ENCODE data around the gene ZNF777.

Gene ZNF777

GRCh38 chr7:149466364-149466763 lies 5.5 kb upstream of the ZNF777 start:
- Histone ChIP-seq H3K27ac (ENCODE audit: low read length, poor library complexity, severe bottlenecking) (no peak overlapping the region), H2AK5ac (ENCODE audit: low read length, severe bottlenecking) (no peak overlapping the region), H2AFZ (ENCODE audit: low read depth, low read length) (no peak overlapping the region), H3K23ac (ENCODE audit: low read length in 2 of 2) (no peak overlapping the region), H2BK5ac (ENCODE audit: low read depth, low read length, poor library complexity, severe bottlenecking) (no peak overlapping the region), H3K27me3 (ENCODE audit: control insufficient read depth in 1 of 2, insufficient read depth in 1 of 2, low read length in 2 of 2) (no peaks in the 10 kb centered on the region), H2BK120ac (ENCODE audit: low read depth, low read length) (no peak overlapping the region), H3K14ac (ENCODE audit: low read length in 2 of 2) (no peak overlapping the region), H3K9ac (ENCODE audit: low read length) (no peak overlapping the region), H3K18ac (ENCODE audit: low read depth in 1 of 2, low read length in 2 of 2) (no peak overlapping the region), H3K79me1 (replicated peaks; ENCODE audit: low read length, poor library complexity, severe bottlenecking) (no peaks in the 10 kb centered on the region), H3K4me2 (ENCODE audit: low read length, poor library complexity, severe bottlenecking) (no peak overlapping the region), H3K4ac (ENCODE audit: low read depth in 1 of 2, low read length in 2 of 2) (no peak overlapping the region), H3K9me3 (ENCODE audit: control insufficient read depth, low read length) (peaks cover 14% of the 10 kb centered on the region), H2BK12ac (ENCODE audit: low read length in 2 of 2) (no peak overlapping the region), H3K4me1 (ENCODE audit: control insufficient read depth, insufficient read depth, low read depth, low read length) (no peaks in the 10 kb centered on the region), H3K4me3 (ENCODE audit: insufficient read depth in 1 of 2, low read depth in 1 of 2, low read length in 2 of 2) (no peak overlapping the region), H3K36me3 (ENCODE audit: control insufficient read depth in 1 of 2, insufficient read depth in 2 of 2, low read depth in 1 of 2, low read length in 2 of 2) (peaks cover 7 to 12% of the 10 kb centered on the region in 2 experiments), H2BK15ac (ENCODE audit: low read depth, poor library complexity, severe bottlenecking) (no peak overlapping the region), H4K91ac (ENCODE audit: low read length) (no peak overlapping the region), H4K8ac (ENCODE audit: low read length) (no peak overlapping the region)
- DNase-seq: no peak

- Histone ChIP-seq H2BK120ac (ENCODE audit: low read depth, low read length) (no peak overlapping the region), H2AFZ (ENCODE audit: low read depth, low read length) (no peak overlapping the region), H3K14ac (ENCODE audit: low read length in 2 of 2) (no peak overlapping the region), H2BK15ac (ENCODE audit: low read depth, poor library complexity, severe bottlenecking) (no peak overlapping the region), H3K79me1 (replicated peaks; ENCODE audit: low read length, poor library complexity, severe bottlenecking) (peaks cover 4% of the 10 kb centered on the region), H3K27me3 (ENCODE audit: control insufficient read depth in 1 of 2, insufficient read depth in 1 of 2, low read length in 2 of 2) (no peaks in the 10 kb centered on the region), H2AK5ac (ENCODE audit: low read length, severe bottlenecking) (no peak overlapping the region), H3K18ac (ENCODE audit: low read depth in 1 of 2, low read length in 2 of 2) (no peak overlapping the region), H3K27ac (ENCODE audit: low read length, poor library complexity, severe bottlenecking) (no peak overlapping the region), H3K9me3 (ENCODE audit: control insufficient read depth, low read length) (peaks cover 14% of the 10 kb centered on the region), H3K4me3 (ENCODE audit: insufficient read depth in 1 of 2, low read depth in 1 of 2, low read length in 2 of 2) (no peak overlapping the region), H3K36me3 (ENCODE audit: control insufficient read depth in 1 of 2, insufficient read depth in 2 of 2, low read depth in 1 of 2, low read length in 2 of 2) (no peaks in the 10 kb centered on the region), H3K4ac (ENCODE audit: low read depth in 1 of 2, low read length in 2 of 2) (no peak overlapping the region), H4K91ac (ENCODE audit: low read length) (no peak overlapping the region), H3K4me2 (ENCODE audit: low read length, poor library complexity, severe bottlenecking) (no peak overlapping the region), H3K23ac (ENCODE audit: low read length in 2 of 2) (no peak overlapping the region), H2BK5ac (ENCODE audit: low read depth, low read length, poor library complexity, severe bottlenecking) (no peak overlapping the region), H2BK12ac (ENCODE audit: low read length in 2 of 2) (no peak overlapping the region), H3K9ac (ENCODE audit: low read length) (no peak overlapping the region), H4K8ac (ENCODE audit: low read length) (no peak overlapping the region), H3K4me1 (ENCODE audit: control insufficient read depth, insufficient read depth, low read depth, low read length) (peaks cover 6% of the 10 kb centered on the region)
- DNase-seq: no peak
- WGBS: no CpG with 5 or more reads among the region's 1 CpG
Measured at GRCh38 chr7:149463500-149464161, 2.8 kb upstream of the ZNF777 start.

- H4K91ac ChIP-seq (ENCODE audit: low read length): no peak overlapping the region
- H3K9me3 ChIP-seq (ENCODE audit: control insufficient read depth, low read length): peaks cover 9% of the 10 kb centered on the region
- H3K4me1 ChIP-seq (ENCODE audit: control insufficient read depth, insufficient read depth, low read depth, low read length): peaks cover 6% of the 10 kb centered on the region
- H2AFZ ChIP-seq (ENCODE audit: low read depth, low read length): peak overlapping the region; percentile 29
- H3K27me3 ChIP-seq (ENCODE audit: control insufficient read depth in 1 of 2, insufficient read depth in 1 of 2, low read length in 2 of 2): no peaks in the 10 kb centered on the region
- H3K4me3 ChIP-seq (ENCODE audit: insufficient read depth in 1 of 2, low read depth in 1 of 2, low read length in 2 of 2): no peak overlapping the region
- H3K27ac ChIP-seq (ENCODE audit: low read length, poor library complexity, severe bottlenecking): no peak overlapping the region
- WGBS: 98% methylated on average over 7 of the region's 9 CpGs
- H3K18ac ChIP-seq (ENCODE audit: low read depth in 1 of 2, low read length in 2 of 2): no peak overlapping the region
- no peak overlapping the region for H3K14ac ChIP-seq (ENCODE audit: low read length in 2 of 2)
- no peak overlapping the region for H3K4ac ChIP-seq (ENCODE audit: low read depth in 1 of 2, low read length in 2 of 2)
- no peak overlapping the region for H2AK5ac ChIP-seq (ENCODE audit: low read length, severe bottlenecking)
- H4K8ac ChIP-seq (ENCODE audit: low read length): no peak overlapping the region
- H2BK15ac ChIP-seq (ENCODE audit: low read depth, poor library complexity, severe bottlenecking): no peak overlapping the region
- H3K9ac ChIP-seq (ENCODE audit: low read length): no peak overlapping the region
- DNase-seq: no peak
- H2BK12ac ChIP-seq (ENCODE audit: low read length in 2 of 2): no peak overlapping the region
- H2BK5ac ChIP-seq (ENCODE audit: low read depth, low read length, poor library complexity, severe bottlenecking): no peak overlapping the region
- H2BK120ac ChIP-seq (ENCODE audit: low read depth, low read length): no peak overlapping the region
- peaks cover 9% of the 10 kb centered on the region for H3K79me1 ChIP-seq (replicated peaks; ENCODE audit: low read length, poor library complexity, severe bottlenecking)
- peaks cover 0 to under 1% of the 10 kb centered on the region in 2 experiments for H3K36me3 ChIP-seq (ENCODE audit: control insufficient read depth in 1 of 2, insufficient read depth in 2 of 2, low read depth in 1 of 2, low read length in 2 of 2)
- H3K23ac ChIP-seq (ENCODE audit: low read length in 2 of 2): no peak overlapping the region
- H3K4me2 ChIP-seq (ENCODE audit: low read length, poor library complexity, severe bottlenecking): no peak overlapping the region
Measured at GRCh38 chr7:149462101-149462520, 1.2 kb upstream of the ZNF777 start.

- Histone ChIP-seq H3K4ac (ENCODE audit: low read depth in 1 of 2, low read length in 2 of 2) (peak overlapping the region in 1 of 2 experiments; percentile 42), H2BK15ac (ENCODE audit: low read depth, poor library complexity, severe bottlenecking) (no peak overlapping the region), H3K4me3 (ENCODE audit: insufficient read depth in 1 of 2, low read depth in 1 of 2, low read length in 2 of 2) (peak overlapping the region; percentile 86 to 91), H3K14ac (ENCODE audit: low read length in 2 of 2) (peak overlapping the region in 1 of 2 experiments; percentile 36), H3K36me3 (ENCODE audit: control insufficient read depth in 1 of 2, insufficient read depth in 2 of 2, low read depth in 1 of 2, low read length in 2 of 2) (peaks cover 20 to 21% of the 10 kb centered on the region in 2 experiments), H2BK120ac (ENCODE audit: low read depth, low read length) (no peak overlapping the region), H3K4me2 (ENCODE audit: low read length, poor library complexity, severe bottlenecking) (peak overlapping the region; percentile 92), H3K79me1 (replicated peaks; ENCODE audit: low read length, poor library complexity, severe bottlenecking) (peaks cover 31% of the 10 kb centered on the region), H3K23ac (ENCODE audit: low read length in 2 of 2) (peak overlapping the region in 1 of 2 experiments; percentile 93), H3K27ac (ENCODE audit: low read length, poor library complexity, severe bottlenecking) (no peak overlapping the region), H4K91ac (ENCODE audit: low read length) (peak overlapping the region; percentile 59), H2AK5ac (ENCODE audit: low read length, severe bottlenecking) (no peak overlapping the region), H3K4me1 (ENCODE audit: control insufficient read depth, insufficient read depth, low read depth, low read length) (peaks cover 9% of the 10 kb centered on the region), H3K9me3 (ENCODE audit: control insufficient read depth, low read length) (no peaks in the 10 kb centered on the region), H2BK5ac (ENCODE audit: low read depth, low read length, poor library complexity, severe bottlenecking) (no peak overlapping the region), H2AFZ (ENCODE audit: low read depth, low read length) (peak overlapping the region; percentile 72), H4K8ac (ENCODE audit: low read length) (peak overlapping the region; percentile 55), H2BK12ac (ENCODE audit: low read length in 2 of 2) (peak overlapping the region in 1 of 2 experiments; percentile 18), H3K9ac (ENCODE audit: low read length) (peak overlapping the region; percentile 92), H3K18ac (ENCODE audit: low read depth in 1 of 2, low read length in 2 of 2) (peak overlapping the region in 1 of 2 experiments; percentile 56), H3K27me3 (ENCODE audit: control insufficient read depth in 1 of 2, insufficient read depth in 1 of 2, low read length in 2 of 2) (no peaks in the 10 kb centered on the region)
- 2% methylated on average over 49 of the region's 145 CpGs for WGBS
- DNase-seq: peak; percentile 20
Measured at GRCh38 chr7:149459540-149460452, 1.1 kb downstream of the ZNF777 start.

All from mesenchymal stem cell (in vitro differentiated cells and primary cell).